Lower leg skin (tissue), 4 donors: ENCODE results near the gene TTC39B. TPM values are rescaled to one million over a fixed set of nuclear protein-coding genes. Genes with fewer than 3 reads are reported as not detected.

ENCODE experiments used
- DNase-seq, 2 donors: peaks; one replicate each; pipeline ENCODE4 v3.0.0-alpha.2; 2019; ENCODE audit warnings: low spot score in 2 of 2
- H3K4me3 ChIP-seq: fragments of 200-600 bp; sonication (generic); 2 replicates; pipeline ENCODE4 v1.5.1; 2017; ENCODE audit warnings: mild to moderate bottlenecking, low read depth; ENCODE audit not compliant: poor library complexity, severe bottlenecking
- POLR2A ChIP-seq, 2 donors: fragments of 450-650 bp; IDR thresholded peaks; one replicate each; pipeline ENCODE4 v1.6.1; 2016 to 2017; ENCODE audit warnings: antibody characterized with exemption in 2 of 2, mild to moderate bottlenecking in 1 of 2, moderate library complexity in 1 of 2
- WGBS, 2 donors: methylation state at CpG; one replicate each; pipeline ENCODE4 v1.1.5; 2018; 5-methylcytosine and 5-hydroxymethylcytosine counted together
- intact Hi-C: fragments of 100-400 bp; cut with DNase I; formaldehyde crosslinking; loops from one replicate; pipeline ENCODE4 v1.15.0; 2023; ENCODE audit warnings: low total_unique reads
- total RNA-seq, 4 donors: library from RNA; depleted of rRNA; stranded (reverse); fragments of >200 nt; gene quantifications; one replicate each; pipeline ENCODE4 v1.1.0, GENCODE V29; 2016
- TF ChIP-seq, protein P1 (sequence below), 3 donors: fragments of 450-650 bp; IDR thresholded peaks; one replicate each; pipeline ENCODE4 v1.5.1; 2016; ENCODE audit warnings: antibody characterized with exemption in 3 of 3, mild to moderate bottlenecking in 3 of 3, moderate library complexity in 2 of 3

Gene TTC39B
- total RNA-seq, 4 donors from 2014 or later, result 38.4 to 53.3 (median 42.2) TPM

DNA sequence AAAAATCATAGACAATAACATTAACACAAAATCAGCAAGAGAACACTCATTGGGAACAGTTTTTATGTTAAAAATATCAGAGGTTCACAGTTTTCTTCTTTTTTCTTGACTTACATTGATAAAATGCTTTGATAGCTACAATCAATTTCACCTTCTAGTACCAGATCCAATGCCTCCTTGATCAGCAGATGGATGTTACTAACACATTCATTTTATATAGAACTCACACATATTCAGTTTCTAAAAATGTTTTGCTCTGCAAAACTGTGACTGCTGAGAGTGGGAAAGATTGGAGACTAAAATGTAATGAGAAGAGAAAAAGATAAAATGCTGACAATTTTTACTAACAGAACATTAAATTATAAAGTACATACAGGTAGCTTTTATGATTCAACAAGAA, 143.1 kb downstream of the TTC39B start:
- H3K4me3 ChIP-seq, result no peak overlapping the region
- no peak for TF ChIP-seq POLR2A (IDR thresholded peaks at IDR 0.05)
- TF ChIP-seq, protein P1, sequence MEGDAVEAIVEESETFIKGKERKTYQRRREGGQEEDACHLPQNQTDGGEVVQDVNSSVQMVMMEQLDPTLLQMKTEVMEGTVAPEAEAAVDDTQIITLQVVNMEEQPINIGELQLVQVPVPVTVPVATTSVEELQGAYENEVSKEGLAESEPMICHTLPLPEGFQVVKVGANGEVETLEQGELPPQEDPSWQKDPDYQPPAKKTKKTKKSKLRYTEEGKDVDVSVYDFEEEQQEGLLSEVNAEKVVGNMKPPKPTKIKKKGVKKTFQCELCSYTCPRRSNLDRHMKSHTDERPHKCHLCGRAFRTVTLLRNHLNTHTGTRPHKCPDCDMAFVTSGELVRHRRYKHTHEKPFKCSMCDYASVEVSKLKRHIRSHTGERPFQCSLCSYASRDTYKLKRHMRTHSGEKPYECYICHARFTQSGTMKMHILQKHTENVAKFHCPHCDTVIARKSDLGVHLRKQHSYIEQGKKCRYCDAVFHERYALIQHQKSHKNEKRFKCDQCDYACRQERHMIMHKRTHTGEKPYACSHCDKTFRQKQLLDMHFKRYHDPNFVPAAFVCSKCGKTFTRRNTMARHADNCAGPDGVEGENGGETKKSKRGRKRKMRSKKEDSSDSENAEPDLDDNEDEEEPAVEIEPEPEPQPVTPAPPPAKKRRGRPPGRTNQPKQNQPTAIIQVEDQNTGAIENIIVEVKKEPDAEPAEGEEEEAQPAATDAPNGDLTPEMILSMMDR (IDR thresholded peaks at IDR 0.05), result no peak
- no peak for DNase-seq
- intact Hi-C loops, result no loop called here

DNA sequence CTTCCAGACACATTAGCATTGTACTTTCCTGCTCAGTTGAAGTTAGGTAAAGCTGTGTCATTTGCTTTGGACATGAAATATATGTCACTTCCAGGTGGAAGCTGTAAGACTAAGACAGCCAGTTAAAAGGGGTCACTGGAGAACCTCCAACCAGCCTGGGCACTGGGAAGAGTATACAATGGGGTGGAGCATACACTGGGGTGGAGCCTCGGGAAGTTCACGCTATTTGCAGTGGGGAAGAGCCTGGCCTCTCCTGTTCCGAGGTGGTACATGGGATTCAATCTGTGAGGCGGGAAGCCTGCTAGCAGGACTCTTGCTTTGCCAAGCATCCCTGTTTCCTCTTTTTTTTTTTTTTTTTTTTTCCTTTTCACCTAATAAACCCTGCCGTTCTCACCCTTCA, 145.3 kb downstream of the TTC39B start:
- 92 to 93% methylated on average over 5 of the region's 5 CpGs for WGBS, 2 donors

DNA sequence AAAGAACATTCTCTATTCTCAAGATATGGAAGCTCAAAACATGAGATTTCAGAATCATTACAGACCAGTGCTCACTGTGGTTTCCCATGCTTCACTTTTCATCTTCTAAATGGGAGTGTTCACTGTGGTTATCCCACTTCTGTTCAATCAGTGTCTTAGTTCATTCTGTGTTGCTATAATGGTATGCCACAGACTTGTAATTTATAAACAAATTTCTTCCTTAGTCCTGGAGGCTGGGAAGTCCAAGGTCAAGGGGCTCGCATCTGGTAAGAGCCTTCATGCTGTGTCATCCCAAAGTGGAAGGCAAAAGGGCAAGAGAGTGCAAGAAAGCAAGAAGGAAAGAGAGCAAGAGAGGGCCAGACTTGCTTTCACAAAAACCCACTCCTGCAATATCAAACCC, 146.3 kb downstream of the TTC39B start:
- TF ChIP-seq, protein P1 (IDR thresholded peaks at IDR 0.05), result no peak
- no peak for TF ChIP-seq POLR2A (IDR thresholded peaks at IDR 0.05)
- intact Hi-C loops, result no loop called here
- no peak overlapping the region for H3K4me3 ChIP-seq
- no peak for DNase-seq
- WGBS, 2 donors, result 96 to 100% methylated on average over 1 of the region's 1 CpG

More for the DNA sequence above, 145.3 kb downstream of the TTC39B start:
- TF ChIP-seq POLR2A (IDR thresholded peaks at IDR 0.05), result no peak
- TF ChIP-seq, protein P1 (IDR thresholded peaks at IDR 0.05), result no peak
- intact Hi-C loops, result no loop called here
- DNase-seq, result no peak
- no peak overlapping the region for H3K4me3 ChIP-seq

GRCh38 chr9:15158064-15158463, 149.0 kb downstream of the TTC39B start:
- DNase-seq, result no peak
- intact Hi-C loops, result no loop called here
- no peak for TF ChIP-seq POLR2A (IDR thresholded peaks at IDR 0.05)
- H3K4me3 ChIP-seq, result no peak overlapping the region
- WGBS, 2 donors, result 56 to 65% methylated on average over 1 of the region's 1 CpG

GRCh38 chr9:15157381-15157780, 149.6 kb downstream of the TTC39B start:
- DNase-seq, result no peak
- no peak for TF ChIP-seq POLR2A (IDR thresholded peaks at IDR 0.05)
- TF ChIP-seq, protein P1 (IDR thresholded peaks at IDR 0.05), result no peak
- no peak overlapping the region for H3K4me3 ChIP-seq
- intact Hi-C loops, result no loop called here
- WGBS, 2 donors, result 36 to 38% methylated on average over 4 of the region's 4 CpGs

DNA sequence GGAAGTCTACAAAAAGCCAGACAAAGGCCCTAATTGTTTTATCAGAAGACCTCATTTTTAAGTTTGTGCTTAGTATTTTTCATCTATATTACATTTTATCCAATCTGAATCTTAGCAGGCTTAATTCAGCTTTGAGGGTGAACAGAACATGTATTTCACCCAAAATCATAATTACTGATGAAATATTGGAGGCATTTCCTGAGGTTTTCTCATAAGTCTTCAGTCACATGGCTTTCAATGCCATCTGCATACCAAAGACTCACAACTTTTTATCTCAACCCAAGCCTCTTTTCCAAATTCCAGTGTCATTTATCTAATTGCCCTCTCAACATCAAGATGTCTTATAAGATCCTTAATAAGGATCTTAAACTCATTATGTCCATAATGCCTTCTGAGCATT, 150.8 kb downstream of the TTC39B start:
- no peak overlapping the region for H3K4me3 ChIP-seq
- TF ChIP-seq, protein P1 (IDR thresholded peaks at IDR 0.05), result no peak
- TF ChIP-seq POLR2A (IDR thresholded peaks at IDR 0.05), result no peak
- DNase-seq, result no peak
- intact Hi-C loops, result no loop called here
